Adrenal gland (tissue), 12 donors: ENCODE measurements around the gene RNU6-1. TPM values are rescaled to one million over a fixed set of nuclear protein-coding genes. Genes with fewer than 3 reads are reported as not detected.

Source experiments
- DNase-seq, 7 donors: peaks; one replicate each; pipeline ENCODE4 v3.0.0-alpha.2; 2019 to 2020
- H3K27ac ChIP-seq, 5 donors: fragments of 200-600 bp; sonication (generic) in 4 of 5; 1 replicate in 3 of 5; 2 replicates in 2 of 5; pipeline versions ENCODE4 v1.5.1 to v1.8.0; 2016 to 2020; ENCODE audit warnings: mild to moderate bottlenecking in 1 of 5
- H3K27me3 ChIP-seq: fragments of 200-600 bp; 2 replicates; pipeline ENCODE4 v1.8.0; 2021
- H3K36me3 ChIP-seq, 2 donors: fragments of 200-600 bp; replicated peaks in 1 of 2; 1 replicate in 1 of 2; 2 replicates in 1 of 2; pipeline versions ENCODE4 v1.5.1 to v1.8.0; 2018 to 2022
- H3K4me1 ChIP-seq, 2 donors: fragments of 200-600 bp; replicated peaks in 1 of 2; 1 replicate in 1 of 2; 2 replicates in 1 of 2; pipeline versions ENCODE4 v1.5.1 to v1.8.0; 2018 to 2021
- H3K4me3 ChIP-seq, 4 donors: fragments of 200-600 bp; sonication (generic) in 3 of 4; one replicate each; pipeline ENCODE4 v1.5.1; 2016 to 2018
- H3K9me3 ChIP-seq, 3 donors: fragments of 200-600 bp; sonication (generic) in 1 of 3; replicated peaks in 1 of 3; 1 replicate in 2 of 3; 2 replicates in 1 of 3; pipeline versions ENCODE4 v1.5.1 to v1.8.0; 2016 to 2021
- POLR2A ChIP-seq, 2 donors: fragments of 450-650 bp; IDR thresholded peaks; one replicate each; pipeline ENCODE4 v1.6.1; 2017; ENCODE audit warnings: antibody characterized with exemption in 2 of 2, mild to moderate bottlenecking in 2 of 2, moderate library complexity in 1 of 2
- WGBS, 4 donors: extraction: QIAGEN DNeasy Blood & Tissue Kit in 2 of 4; methylation state at CpG; one replicate each; pipeline versions ENCODE4 v1.1.5 to v1.1.7; 2013 to 2017; 5-methylcytosine and 5-hydroxymethylcytosine counted together
- intact Hi-C, 2 donors: fragments of 100-400 bp; cut with DNase I; formaldehyde crosslinking; loops; one replicate each; pipeline versions ENCODE4 v1.14.1 to v1.15.0; 2022 to 2023
- polyA plus RNA-seq, 3 donors: library from polyadenylated mRNA; stranded (reverse); fragments of 200-250 nt in 2 of 3; fragments of 350-450 nt in 1 of 3; fragmentation: Illumina TruSeq in 1 of 3; extraction: RNeasy Lipid Tissue Mini Kit (QIAGEN cat#74804) in 1 of 3; gene quantifications; one replicate each; pipeline ENCODE4 v1.2.3, GENCODE V29; 2013 to 2014
- total RNA-seq, 9 donors: library from RNA; depleted of rRNA in 4 of 9; stranded (reverse); fragments of >200 nt in 4 of 9; fragments of 120-200 nt in 1 of 9; fragmentation: NEBNext Ultra II Directional in 1 of 9; extraction: Animal tissue kit (Norgen Biotek cat#: 25700) in 1 of 9; gene quantifications; one replicate each; pipeline versions ENCODE4 v1.1.0 to v1.2.4, GENCODE V29; 2013 to 2023
- TF ChIP-seq, protein P1 (sequence below), 6 experiments: fragments of 450-650 bp in 4 of 6; fragments of 200-600 bp in 2 of 6; sonication (generic) in 1 of 6; IDR thresholded peaks; 1 replicate in 5 of 6; 2 replicates in 1 of 6; pipeline versions ENCODE4 v1.5.1 to v1.8.0; 2016 to 2021; ENCODE audit warnings: antibody characterized with exemption in 6 of 6, mild to moderate bottlenecking in 2 of 6, moderate library complexity in 1 of 6
- donor health status: healthy with polysubstance abuse.
- donor health status: Bipolar disorder and iron deficiency.
- donor health status: DM: yes; HTN: yes; CAD: no.
- donor health status: DM: no; HTN: no; CAD: no.
- donor health status: DM: no; HTN: no; CAD: no.
- donor health status: DM: yes; HTN: yes; CAD: no.

Gene RNU6-1
- total and polyA plus RNA-seq, 12 donors: not detected

DNA sequence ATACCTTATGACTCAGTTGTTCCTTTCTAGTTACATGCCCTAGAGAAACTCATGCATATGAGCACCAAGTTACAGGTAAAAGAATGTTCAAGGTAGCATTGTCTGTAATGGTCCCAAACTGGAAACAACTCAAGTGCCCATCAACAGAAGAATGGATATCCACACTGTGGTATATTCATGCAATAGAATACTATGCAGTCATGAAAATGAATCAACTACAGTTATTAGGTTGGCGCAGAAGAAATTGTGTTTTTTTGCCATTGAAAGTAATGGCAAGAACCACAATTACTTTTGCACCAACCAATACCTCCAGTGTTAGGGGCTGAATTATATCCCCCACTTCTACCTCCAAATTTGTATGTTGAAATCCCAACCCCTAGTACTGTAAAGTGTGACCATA lies 9.7 kb upstream of the RNU6-1 start:
- DNase-seq: no peak
- intact Hi-C loops: no loop called here
- Histone ChIP-seq H3K36me3 (no peaks in the 10 kb centered on the region), H3K27me3 (no peaks in the 10 kb centered on the region), H3K4me3 (no peak overlapping the region), H3K27ac (no peak overlapping the region), H3K9me3 (no peaks in the 10 kb centered on the region), H3K4me1 (peaks cover 0 to 11% of the 10 kb centered on the region in 2 donors)
- WGBS, 4 donors: 98 to 100% (median 100%) methylated on average over 1 of the region's 1 CpG
- TF ChIP-seq, protein P1, sequence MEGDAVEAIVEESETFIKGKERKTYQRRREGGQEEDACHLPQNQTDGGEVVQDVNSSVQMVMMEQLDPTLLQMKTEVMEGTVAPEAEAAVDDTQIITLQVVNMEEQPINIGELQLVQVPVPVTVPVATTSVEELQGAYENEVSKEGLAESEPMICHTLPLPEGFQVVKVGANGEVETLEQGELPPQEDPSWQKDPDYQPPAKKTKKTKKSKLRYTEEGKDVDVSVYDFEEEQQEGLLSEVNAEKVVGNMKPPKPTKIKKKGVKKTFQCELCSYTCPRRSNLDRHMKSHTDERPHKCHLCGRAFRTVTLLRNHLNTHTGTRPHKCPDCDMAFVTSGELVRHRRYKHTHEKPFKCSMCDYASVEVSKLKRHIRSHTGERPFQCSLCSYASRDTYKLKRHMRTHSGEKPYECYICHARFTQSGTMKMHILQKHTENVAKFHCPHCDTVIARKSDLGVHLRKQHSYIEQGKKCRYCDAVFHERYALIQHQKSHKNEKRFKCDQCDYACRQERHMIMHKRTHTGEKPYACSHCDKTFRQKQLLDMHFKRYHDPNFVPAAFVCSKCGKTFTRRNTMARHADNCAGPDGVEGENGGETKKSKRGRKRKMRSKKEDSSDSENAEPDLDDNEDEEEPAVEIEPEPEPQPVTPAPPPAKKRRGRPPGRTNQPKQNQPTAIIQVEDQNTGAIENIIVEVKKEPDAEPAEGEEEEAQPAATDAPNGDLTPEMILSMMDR (IDR thresholded peaks at IDR 0.05): no peak
- no peak for TF ChIP-seq POLR2A (IDR thresholded peaks at IDR 0.05)

- no peak overlapping the region for H3K4me3 ChIP-seq
- H3K4me1 ChIP-seq: peaks cover 0 to 21% of the 10 kb centered on the region in 2 donors
- no peaks in the 10 kb centered on the region for H3K9me3 ChIP-seq
- H3K36me3 ChIP-seq: no peaks in the 10 kb centered on the region
- no peak for TF ChIP-seq POLR2A (IDR thresholded peaks at IDR 0.05)
- TF ChIP-seq, protein P1 (IDR thresholded peaks at IDR 0.05): no peak
- intact Hi-C loops: no loop called here
- WGBS, 4 donors: 92 to 95% (median 92%) methylated on average over 5 of the region's 5 CpGs
- H3K27ac ChIP-seq: no peak overlapping the region
- H3K27me3 ChIP-seq: no peaks in the 10 kb centered on the region
- no peak for DNase-seq
Observed at GRCh38 chr15:67845974-67846373, 6.1 kb upstream of the RNU6-1 start.

GRCh38 chr15:67843571-67844387 lies 3.9 kb upstream of the RNU6-1 start:
- no peak overlapping the region for H3K4me3 ChIP-seq
- TF ChIP-seq POLR2A (IDR thresholded peaks at IDR 0.05): no peak
- TF ChIP-seq, protein P1 (IDR thresholded peaks at IDR 0.05): no peak
- H3K9me3 ChIP-seq: no peaks in the 10 kb centered on the region
- peaks cover 0 to 20% of the 10 kb centered on the region in 2 donors for H3K4me1 ChIP-seq
- no peaks in the 10 kb centered on the region for H3K27me3 ChIP-seq
- WGBS, 4 donors: 51 to 59% (median 55%) methylated on average over 6 to 7 of the region's 7 CpGs
- DNase-seq: peak in 4 of 7 donors; percentile 56 to 70 (median 66)
- H3K27ac ChIP-seq: peak overlapping the region in 4 of 5 donors; percentile 15 to 76 (median 36)
- no peaks in the 10 kb centered on the region for H3K36me3 ChIP-seq
- intact Hi-C loops: no loop called here

DNA sequence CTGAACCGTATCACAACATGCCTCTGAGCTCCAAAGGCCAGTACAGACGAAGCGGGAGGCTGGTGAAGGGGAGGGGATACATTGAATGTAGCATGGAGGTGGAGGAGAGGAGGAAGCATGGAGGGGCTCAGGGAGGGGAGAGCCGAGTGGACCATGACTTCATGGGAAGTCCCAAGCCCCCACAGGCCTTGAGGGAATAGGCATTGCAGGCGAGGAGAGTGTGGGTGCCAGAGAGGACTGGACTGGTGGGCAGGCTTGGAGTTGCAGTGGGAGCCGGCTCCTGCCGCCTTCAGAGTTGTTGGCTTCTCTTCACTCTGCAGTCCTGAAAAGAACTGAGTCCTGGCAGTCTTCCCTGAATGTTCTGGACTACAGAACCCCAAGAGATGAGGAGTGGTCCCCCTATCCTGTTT lies 3.3 kb upstream of the RNU6-1 start:
- intact Hi-C loops: no loop called here
- TF ChIP-seq, protein P1 (IDR thresholded peaks at IDR 0.05): no peak
- TF ChIP-seq POLR2A (IDR thresholded peaks at IDR 0.05): no peak
- Histone ChIP-seq H3K4me1 (peaks cover 0 to 24% of the 10 kb centered on the region in 2 donors), H3K27me3 (no peaks in the 10 kb centered on the region), H3K4me3 (no peak overlapping the region), H3K36me3 (no peaks in the 10 kb centered on the region), H3K27ac (peak overlapping the region in 4 of 5 donors; percentile 15 to 76 (median 36)), H3K9me3 (no peaks in the 10 kb centered on the region)
- 73 to 89% (median 77%) methylated on average over 4 to 7 of the region's 7 CpGs for WGBS, 4 donors
- no peak for DNase-seq
